Measurements from ENCODE around the gene UBTF.

DNA sequence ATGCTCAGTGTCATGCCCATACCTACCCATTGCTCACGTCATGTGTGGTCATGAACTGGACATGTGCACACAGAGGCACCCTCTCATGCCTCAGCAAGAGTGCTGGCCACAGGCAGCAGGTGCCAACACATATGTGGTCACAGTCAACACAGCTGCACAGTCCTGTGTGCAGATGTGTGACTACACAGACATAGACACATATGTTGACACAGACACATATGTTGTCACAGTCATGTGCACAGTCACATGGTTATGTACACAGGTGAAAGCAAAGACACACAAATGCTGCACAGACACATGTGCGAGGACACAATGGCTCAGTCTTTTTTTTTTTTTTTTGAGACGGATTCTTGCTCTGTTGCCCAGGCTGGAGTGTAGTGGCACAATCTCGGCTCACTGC is 37.2 kb upstream of the UBTF start:
- TF ChIP-seq CTCF (IDR thresholded peaks at IDR 0.05) (no peak), POLR2A (IDR thresholded peaks at IDR 0.05) (no peak), EP300 (IDR thresholded peaks at IDR 0.05) (no peak)
